NB4 (cell line): Measurements from ENCODE around the gene GLYR1.

Experiments used
- MAX ChIP-seq: IDR thresholded peaks from 2 replicates; pipeline ENCODE4 v1.6.1; 2011; ENCODE audit warnings: low read depth, low read length
- MYC ChIP-seq: IDR thresholded peaks from 2 replicates; pipeline ENCODE4 v1.6.1; 2011; ENCODE audit warnings: low read depth, low read length
- POLR2A ChIP-seq: IDR thresholded peaks from 2 replicates; pipeline ENCODE4 v1.6.1; 2011; ENCODE audit warnings: mild to moderate bottlenecking; ENCODE audit not compliant: insufficient read length; ENCODE audit errors: extremely low read depth
- TF ChIP-seq, protein P1 (sequence below): IDR thresholded peaks from one replicate; pipeline ENCODE4 v1.5.1; 2012; ENCODE audit warnings: low read depth, low read length

DNA sequence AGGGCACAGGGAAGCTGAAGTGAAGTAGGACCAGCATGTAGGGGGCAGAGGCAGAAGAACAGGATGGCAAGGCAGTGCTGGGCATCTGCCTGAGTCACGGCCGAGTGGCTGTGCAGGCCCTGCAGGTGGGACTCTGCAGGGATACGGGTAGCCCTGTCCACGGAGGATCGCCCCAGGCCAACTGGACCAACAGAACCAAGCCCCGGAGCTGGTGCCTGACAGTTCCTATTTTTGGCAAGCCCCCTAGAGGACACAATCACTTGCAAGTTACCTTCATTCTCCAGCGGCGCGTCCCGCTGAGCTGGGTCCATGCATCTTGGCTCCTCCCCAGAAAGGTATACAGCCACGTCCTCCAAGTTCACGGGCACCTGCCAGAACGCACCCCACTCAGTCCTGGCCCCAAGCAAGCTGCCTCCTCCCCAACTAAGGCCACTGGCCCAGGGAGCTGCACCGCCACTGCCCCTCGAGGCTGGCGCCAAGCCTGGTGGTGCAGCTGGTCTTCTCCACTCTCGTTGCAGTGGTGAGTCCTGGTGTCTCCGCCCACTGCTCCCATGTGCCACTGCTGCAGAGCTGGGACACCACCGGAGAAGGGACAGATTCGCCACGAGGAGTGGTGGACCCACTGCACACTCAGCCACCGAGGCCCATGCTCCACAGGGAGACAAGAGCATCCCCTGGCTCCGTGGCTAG, 86.7 kb downstream of the GLYR1 start:
- TF ChIP-seq, protein P1, sequence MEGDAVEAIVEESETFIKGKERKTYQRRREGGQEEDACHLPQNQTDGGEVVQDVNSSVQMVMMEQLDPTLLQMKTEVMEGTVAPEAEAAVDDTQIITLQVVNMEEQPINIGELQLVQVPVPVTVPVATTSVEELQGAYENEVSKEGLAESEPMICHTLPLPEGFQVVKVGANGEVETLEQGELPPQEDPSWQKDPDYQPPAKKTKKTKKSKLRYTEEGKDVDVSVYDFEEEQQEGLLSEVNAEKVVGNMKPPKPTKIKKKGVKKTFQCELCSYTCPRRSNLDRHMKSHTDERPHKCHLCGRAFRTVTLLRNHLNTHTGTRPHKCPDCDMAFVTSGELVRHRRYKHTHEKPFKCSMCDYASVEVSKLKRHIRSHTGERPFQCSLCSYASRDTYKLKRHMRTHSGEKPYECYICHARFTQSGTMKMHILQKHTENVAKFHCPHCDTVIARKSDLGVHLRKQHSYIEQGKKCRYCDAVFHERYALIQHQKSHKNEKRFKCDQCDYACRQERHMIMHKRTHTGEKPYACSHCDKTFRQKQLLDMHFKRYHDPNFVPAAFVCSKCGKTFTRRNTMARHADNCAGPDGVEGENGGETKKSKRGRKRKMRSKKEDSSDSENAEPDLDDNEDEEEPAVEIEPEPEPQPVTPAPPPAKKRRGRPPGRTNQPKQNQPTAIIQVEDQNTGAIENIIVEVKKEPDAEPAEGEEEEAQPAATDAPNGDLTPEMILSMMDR, result no peak
- no peak for TF ChIP-seq POLR2A
- no peak for TF ChIP-seq MAX
- TF ChIP-seq MYC, result no peak
